Measurements from ENCODE around the gene YBX2.

YBX2 gene

GRCh38 chr17:7312432-7313087 lies 18.1 kb upstream of the YBX2 start:
- no peak for DNase-seq (ENCODE audit: extremely low spot score)
- ChIA-PET POLR2A (interaction anchor here (0.9 to 1.9 kb wide), 2 partner anchors 17 kb away, joined by 3 to 5 read pairs; partner anchors contain the start of gene NEURL4), CTCF (interaction anchor here (0.9 to 4.2 kb wide), 8 partner anchors 9 to 123 kb away, joined by 3 to 32 read pairs (median 3); partner anchors contain the start of genes TMEM102 and TMEM95)
- TF ChIP-seq CTCF (IDR thresholded peaks at IDR 0.05; ENCODE audit: control extremely low read depth, extremely low read depth, low read depth, missing control alignments): no peak

- no peak for DNase-seq (ENCODE audit: extremely low spot score)
- TF ChIP-seq CTCF (IDR thresholded peaks at IDR 0.05; ENCODE audit: control extremely low read depth, extremely low read depth, low read depth, missing control alignments): no peak
- ChIA-PET POLR2A (no interaction called here), CTCF (interaction anchor here (1.1 to 2.0 kb wide), 4 partner anchors 14 to 249 kb away, joined by 3 to 5 read pairs (median 4); no protein-coding TSS in a partner anchor)
Observed at GRCh38 chr17:7311110-7311705, 16.8 kb upstream of the YBX2 start.

- CTCF ChIA-PET: interaction anchor here (0.8 to 2.0 kb wide), 8 partner anchors 13 to 251 kb away, joined by 3 to 5 read pairs (median 4); partner anchors contain the start of gene SLC2A4
- no peak for TF ChIP-seq CTCF (IDR thresholded peaks at IDR 0.05; ENCODE audit: control extremely low read depth, extremely low read depth, low read depth, missing control alignments)
- POLR2A ChIA-PET: interaction anchor here (0.8 kb wide), 1 partner anchor 266 kb away, joined by 3 read pairs; no protein-coding TSS in a partner anchor
- DNase-seq (ENCODE audit: extremely low spot score): no peak
Observed at GRCh38 chr17:7309628-7310027, 15.2 kb upstream of the YBX2 start.

GRCh38 chr17:7308625-7309433 lies 14.4 kb upstream of the YBX2 start:
- ChIA-PET POLR2A (no interaction called here), CTCF (interaction anchor here (0.7 to 1.6 kb wide), 5 partner anchors 12 to 252 kb away, joined by 3 to 4 read pairs (median 3); partner anchors contain the start of gene SLC2A4)
- peak; percentile 75 for DNase-seq (ENCODE audit: extremely low spot score)
- TF ChIP-seq CTCF (IDR thresholded peaks at IDR 0.05; ENCODE audit: control extremely low read depth, extremely low read depth, low read depth, missing control alignments): no peak

- POLR2A ChIA-PET: no interaction called here
- CTCF ChIA-PET: interaction anchor here (1.2 kb wide), 1 partner anchor 12 kb away, joined by 4 read pairs; no protein-coding TSS in a partner anchor
- no peak for TF ChIP-seq CTCF (IDR thresholded peaks at IDR 0.05; ENCODE audit: control extremely low read depth, extremely low read depth, low read depth, missing control alignments)
- no peak for DNase-seq (ENCODE audit: extremely low spot score)
Observed at GRCh38 chr17:7307686-7308624, 13.5 kb upstream of the YBX2 start.
